Measurements from ENCODE around the gene ACOT8. TPM values are rescaled to one million over a fixed set of nuclear protein-coding genes. Genes with fewer than 3 reads are reported as not detected.

Gene ACOT8
- total and polyA plus RNA-seq, 2 of the 8 experiments (the other 6 are each of a cell fraction or from before 2014, with no cell fraction given), result 37.6 to 88.8 TPM

GRCh38 chr20:45880988-45881788 lies 24.0 kb upstream of the ACOT8 start, which contains the start of gene ZSWIM1 (continued):
- TF ChIP-seq CHD7 (IDR thresholded peaks at IDR 0.05; ENCODE audit: insufficient replicate concordance, low read length) (no peak), KDM5A (IDR thresholded peaks at IDR 0.05; ENCODE audit: low read length) (peak; percentile 78), SAP30 (IDR thresholded peaks at IDR 0.05; ENCODE audit: insufficient read depth, insufficient replicate concordance, low read length) (peak; percentile 61), TAF7 (optimal IDR thresholded peaks at IDR 0.05; ENCODE audit: borderline replicate concordance, low read depth, low read length) (no peak), PHF8 (conservative IDR thresholded peaks at IDR 0.05; ENCODE audit: low read depth, low read length) (peak; percentile 79), KDM1A (IDR thresholded peaks at IDR 0.05; ENCODE audit: borderline replicate concordance, low read length) (0 out of 2 replicates have a peak, but pooled peaks have one; percentile 15), EGR1 (IDR thresholded peaks at IDR 0.05; ENCODE audit: borderline replicate concordance, low read depth, low read length) (no peak), SP1 (IDR thresholded peaks at IDR 0.05; ENCODE audit: low read depth, low read length) (peak; percentile 99), SIN3A (conservative IDR thresholded peaks at IDR 0.05 in 1 of 2, IDR thresholded peaks at IDR 0.05 in 1 of 2; ENCODE audit: low read depth in 1 of 2, low read length in 2 of 2) (peak; percentile 83; a peak in 2 of 4 replicates)

All from H1 (cell line).